Neuronal stem cell (in vitro differentiated cells): ENCODE measurements around the gene RBM19.

Experiments used
- DNase-seq: peaks from one replicate; pipeline ENCODE4 v3.0.0-alpha.2; 2013; ENCODE audit warnings: low spot score
- H2AFZ ChIP-seq: one replicate; pipeline ENCODE4 v1.6.1; 2013; ENCODE audit warnings: mild to moderate bottlenecking, low read length, inconsistent platforms
- H2AK5ac ChIP-seq: 2 replicates; pipeline ENCODE4 v1.6.1; 2013; ENCODE audit warnings: low read depth, mild to moderate bottlenecking, inconsistent platforms, low read length, moderate library complexity, mixed read lengths
- H2BK120ac ChIP-seq: 2 replicates; pipeline ENCODE4 v1.6.1; 2013; ENCODE audit warnings: low read depth, mild to moderate bottlenecking, inconsistent platforms, low read length, moderate library complexity, mixed read lengths
- H2BK12ac ChIP-seq: one replicate; pipeline ENCODE4 v1.6.1; 2013; ENCODE audit warnings: low read length, inconsistent platforms
- H2BK15ac ChIP-seq: 2 replicates; pipeline ENCODE4 v1.6.1; 2013; ENCODE audit warnings: mild to moderate bottlenecking, low read length, inconsistent platforms, mixed read lengths
- H2BK5ac ChIP-seq: one replicate; pipeline ENCODE4 v1.6.1; 2013; ENCODE audit warnings: inconsistent platforms, mild to moderate bottlenecking, low read length, moderate library complexity
- H3K14ac ChIP-seq: one replicate; pipeline ENCODE4 v1.6.1; 2013; ENCODE audit warnings: low read length, inconsistent platforms
- H3K18ac ChIP-seq: 2 replicates; pipeline ENCODE4 v1.6.1; 2013; ENCODE audit warnings: low read length, inconsistent platforms
- H3K23ac ChIP-seq: 2 replicates; pipeline ENCODE4 v1.6.1; 2013; ENCODE audit warnings: low read depth, mild to moderate bottlenecking, mixed read lengths, low read length, inconsistent platforms; ENCODE audit not compliant: poor library complexity
- H3K27ac ChIP-seq: replicated peaks from 3 replicates; pipeline ENCODE4 v1.5.1; 2013; ENCODE audit warnings: low read length, inconsistent platforms
- H3K27me3 ChIP-seq, 3 experiments: 2 replicates each; pipeline ENCODE4 v1.6.1; 2013; ENCODE audit warnings: low read length in 3 of 3, mild to moderate bottlenecking in 2 of 3, inconsistent platforms in 1 of 3, low read depth in 1 of 3, mixed read lengths in 1 of 3, moderate library complexity in 1 of 3; ENCODE audit not compliant: control insufficient read depth in 3 of 3, insufficient read depth in 3 of 3
- H3K36me3 ChIP-seq, 2 donors: replicated peaks in 1 of 2; 2 replicates each; pipeline ENCODE4 v1.6.1; 2013; ENCODE audit warnings: low read length in 2 of 2; ENCODE audit not compliant: control insufficient read depth in 2 of 2, insufficient read depth in 2 of 2
- H3K4ac ChIP-seq: 2 replicates; pipeline ENCODE4 v1.6.1; 2013; ENCODE audit warnings: inconsistent platforms, mild to moderate bottlenecking, low read length, moderate library complexity
- H3K4me1 ChIP-seq, 2 donors: 1 replicate in 1 of 2; 2 replicates in 1 of 2; pipeline ENCODE4 v1.6.1; 2013; ENCODE audit warnings: low read length in 2 of 2, low read depth in 1 of 2; ENCODE audit not compliant: control insufficient read depth in 2 of 2, insufficient read depth in 1 of 2
- H3K4me2 ChIP-seq: one replicate; pipeline ENCODE4 v1.6.1; 2013; ENCODE audit warnings: mild to moderate bottlenecking, low read length, inconsistent platforms; ENCODE audit not compliant: insufficient read depth, poor library complexity, severe bottlenecking
- H3K4me3 ChIP-seq, 2 donors: 2 replicates each; pipeline ENCODE4 v1.5.1; 2013; ENCODE audit warnings: low read length in 2 of 2, mild to moderate bottlenecking in 2 of 2, inconsistent platforms in 1 of 2, moderate library complexity in 1 of 2
- H3K79me1 ChIP-seq: one replicate; pipeline ENCODE4 v1.6.1; 2013; ENCODE audit warnings: low read depth, mild to moderate bottlenecking, inconsistent platforms, low read length, moderate library complexity
- H3K9ac ChIP-seq: one replicate; pipeline ENCODE4 v1.6.1; 2013; ENCODE audit warnings: mild to moderate bottlenecking, low read depth, low read length, inconsistent platforms; ENCODE audit not compliant: poor library complexity
- H3K9me3 ChIP-seq, 2 donors: replicated peaks in 1 of 2; 2 replicates each; pipeline versions ENCODE3 to v1.6.1; 2013; ENCODE audit warnings: low read length in 2 of 2, mild to moderate bottlenecking in 2 of 2, inconsistent platforms in 1 of 2, low read depth in 1 of 2, mixed read lengths in 1 of 2, moderate library complexity in 1 of 2; ENCODE audit not compliant: control insufficient read depth in 2 of 2, insufficient read depth in 1 of 2
- H4K8ac ChIP-seq: one replicate; pipeline ENCODE4 v1.6.1; 2013; ENCODE audit warnings: low read depth, mild to moderate bottlenecking, inconsistent platforms, low read length, moderate library complexity
- H4K91ac ChIP-seq: one replicate; pipeline ENCODE4 v1.6.1; 2013; ENCODE audit warnings: low read length, low read depth, mild to moderate bottlenecking, inconsistent platforms; ENCODE audit not compliant: poor library complexity
- WGBS, 2 donors: extraction: QIAGEN DNeasy Blood & Tissue Kit; methylation state at CpG; one replicate each; pipeline ENCODE4 v1.1.7; 2013; ENCODE audit warnings: missing lambda C conversion rate in 2 of 2, mixed read lengths in 1 of 2; ENCODE audit not compliant: insufficient read length in 2 of 2, insufficient replicate concordance in 1 of 2; ENCODE audit errors: extremely low coverage in 2 of 2; 5-methylcytosine and 5-hydroxymethylcytosine counted together

Gene RBM19

GRCh38 chr12:113779774-113780173, 186.4 kb downstream of the RBM19 start:
- no CpG with 5 or more reads among the region's 2 CpGs for WGBS, 2 donors
- Histone ChIP-seq H3K4me3 (no peak overlapping the region), H3K27ac (no peak overlapping the region)

GRCh38 chr12:113778432-113779132, 187.5 kb downstream of the RBM19 start:
- Histone ChIP-seq H3K4me2 (no peak overlapping the region), H3K27ac (peak overlapping the region; percentile 35), H2BK120ac (no peak overlapping the region), H4K91ac (no peak overlapping the region), H3K4ac (no peak overlapping the region), H3K4me3 (no peak overlapping the region), H3K9ac (no peak overlapping the region), H3K36me3 (no peaks in the 10 kb centered on the region), H3K9me3 (no peaks in the 10 kb centered on the region), H2BK15ac (no peak overlapping the region), H3K14ac (no peak overlapping the region), H2AFZ (no peak overlapping the region), H2BK5ac (no peak overlapping the region), H3K79me1 (no peaks in the 10 kb centered on the region), H4K8ac (no peak overlapping the region), H2AK5ac (no peak overlapping the region), H3K27me3 (peaks cover 0 to 63% (median 0%) of the 10 kb centered on the region in 3 experiments), H3K18ac (no peak overlapping the region), H2BK12ac (no peak overlapping the region), H3K23ac (no peak overlapping the region), H3K4me1 (peaks cover 1 to 11% of the 10 kb centered on the region in 2 donors)
- DNase-seq: peak; percentile 48
- WGBS, 2 donors: no CpG with 5 or more reads among the region's 12 CpGs

More at GRCh38 chr12:113779774-113780173, 186.4 kb downstream of the RBM19 start:
- DNase-seq: no peak
- no peak overlapping the region for H4K8ac ChIP-seq
- H3K36me3 ChIP-seq: no peaks in the 10 kb centered on the region
- no peaks in the 10 kb centered on the region for H3K9me3 ChIP-seq
- peaks cover 0 to 61% (median 0%) of the 10 kb centered on the region in 3 experiments for H3K27me3 ChIP-seq
- peaks cover 1 to 11% of the 10 kb centered on the region in 2 donors for H3K4me1 ChIP-seq
- H4K91ac ChIP-seq: no peak overlapping the region
- H2AK5ac ChIP-seq: no peak overlapping the region
- no peak overlapping the region for H3K4ac ChIP-seq
- no peaks in the 10 kb centered on the region for H3K79me1 ChIP-seq
- H3K9ac ChIP-seq: no peak overlapping the region
- H3K23ac ChIP-seq: no peak overlapping the region
- peak overlapping the region; percentile 24 for H3K18ac ChIP-seq
- no peak overlapping the region for H2BK12ac ChIP-seq
- no peak overlapping the region for H2BK5ac ChIP-seq
- no peak overlapping the region for H3K4me2 ChIP-seq
- no peak overlapping the region for H2BK120ac ChIP-seq
- no peak overlapping the region for H2BK15ac ChIP-seq
- H2AFZ ChIP-seq: no peak overlapping the region
- H3K14ac ChIP-seq: no peak overlapping the region

GRCh38 chr12:113777751-113778150, 188.4 kb downstream of the RBM19 start:
- H2AFZ ChIP-seq: no peak overlapping the region
- no peaks in the 10 kb centered on the region for H3K36me3 ChIP-seq
- peaks cover 0 to 13% of the 10 kb centered on the region in 2 donors for H3K4me1 ChIP-seq
- H3K4ac ChIP-seq: no peak overlapping the region
- H3K9me3 ChIP-seq: no peaks in the 10 kb centered on the region
- H4K91ac ChIP-seq: no peak overlapping the region
- H3K4me3 ChIP-seq: no peak overlapping the region
- no peak overlapping the region for H4K8ac ChIP-seq
- H2BK12ac ChIP-seq: no peak overlapping the region
- no peak for DNase-seq
- H3K23ac ChIP-seq: no peak overlapping the region
- no peak overlapping the region for H2BK120ac ChIP-seq
- H2AK5ac ChIP-seq: no peak overlapping the region
- H3K14ac ChIP-seq: no peak overlapping the region
- peaks cover 0 to 59% (median 0%) of the 10 kb centered on the region in 3 experiments for H3K27me3 ChIP-seq
- no peak overlapping the region for H2BK15ac ChIP-seq
- H3K4me2 ChIP-seq: no peak overlapping the region
- H3K79me1 ChIP-seq: no peaks in the 10 kb centered on the region
- no peak overlapping the region for H3K27ac ChIP-seq
- no CpG with 5 or more reads among the region's 2 CpGs for WGBS, 2 donors
- H2BK5ac ChIP-seq: no peak overlapping the region
- H3K9ac ChIP-seq: no peak overlapping the region
- no peak overlapping the region for H3K18ac ChIP-seq

- H2AFZ ChIP-seq: no peak overlapping the region
- WGBS, 2 donors: no CpG with 5 or more reads among the region's 7 CpGs
Observed at GRCh38 chr12:113776536-113776935, 189.6 kb downstream of the RBM19 start.

More at GRCh38 chr12:113776536-113776935, 189.6 kb downstream of the RBM19 start:
- H3K4ac ChIP-seq: no peak overlapping the region
- H2AK5ac ChIP-seq: peak overlapping the region; percentile 16
- H3K27me3 ChIP-seq: peaks cover 0 to 55% (median 0%) of the 10 kb centered on the region in 3 experiments
- no peaks in the 10 kb centered on the region for H3K36me3 ChIP-seq
- no peak overlapping the region for H3K18ac ChIP-seq
- no peak overlapping the region for H2BK5ac ChIP-seq
- no peak overlapping the region for H2BK15ac ChIP-seq
- no peaks in the 10 kb centered on the region for H3K9me3 ChIP-seq
- no peak overlapping the region for H3K23ac ChIP-seq
- peaks cover 0 to 13% of the 10 kb centered on the region in 2 donors for H3K4me1 ChIP-seq
- H2BK12ac ChIP-seq: no peak overlapping the region
- H3K14ac ChIP-seq: no peak overlapping the region
- no peak overlapping the region for H4K91ac ChIP-seq
- H2BK120ac ChIP-seq: no peak overlapping the region
- H3K4me2 ChIP-seq: no peak overlapping the region
- H3K4me3 ChIP-seq: no peak overlapping the region
- no peak overlapping the region for H3K27ac ChIP-seq
- H3K9ac ChIP-seq: no peak overlapping the region
- no peak overlapping the region for H4K8ac ChIP-seq
- DNase-seq: no peak
- no peaks in the 10 kb centered on the region for H3K79me1 ChIP-seq
